Spleen (tissue), 11 donors: ENCODE results near the gene KCTD21. TPM values are rescaled to one million over a fixed set of nuclear protein-coding genes. Genes with fewer than 3 reads are reported as not detected.
A peak's percentile ranks its signal among the peaks of the same experiment; 100 is the strongest.

Source experiments
- DNase-seq: peaks from one replicate; pipeline ENCODE4 v3.0.0-alpha.2; 2020
- H3K27ac ChIP-seq, 8 donors: fragments of 200-600 bp; sonication (generic) in 7 of 8; 1 replicate in 4 of 8; 2 replicates in 4 of 8; pipeline versions ENCODE4 v1.5.0 to v1.8.0; 2016 to 2021; ENCODE audit warnings: inconsistent platforms in 4 of 8, mild to moderate bottlenecking in 4 of 8, moderate library complexity in 1 of 8
- H3K27me3 ChIP-seq, 7 donors: fragments of 200-600 bp; sonication (generic) in 6 of 7; replicated peaks in 1 of 7; 1 replicate in 4 of 7; 2 replicates in 3 of 7; pipeline versions ENCODE4 v1.5.0 to v1.8.0; 2016 to 2021; ENCODE audit warnings: inconsistent platforms in 3 of 7, mild to moderate bottlenecking in 1 of 7
- H3K36me3 ChIP-seq, 6 donors: fragments of 200-600 bp; sonication (generic) in 5 of 6; 1 replicate in 4 of 6; 2 replicates in 2 of 6; pipeline versions ENCODE4 v1.5.0 to v1.8.0; 2016 to 2021; ENCODE audit warnings: inconsistent platforms in 2 of 6
- H3K4me1 ChIP-seq, 6 donors: fragments of 200-600 bp; sonication (generic) in 5 of 6; 1 replicate in 3 of 6; 2 replicates in 3 of 6; pipeline versions ENCODE4 v1.5.0 to v1.8.0; 2016 to 2021; ENCODE audit warnings: inconsistent platforms in 3 of 6
- H3K4me3 ChIP-seq, 8 donors: fragments of 200-600 bp; sonication (generic) in 7 of 8; 1 replicate in 4 of 8; 2 replicates in 4 of 8; pipeline versions ENCODE4 v1.5.0 to v1.8.0; 2016 to 2021; ENCODE audit warnings: inconsistent platforms in 4 of 8, mild to moderate bottlenecking in 4 of 8, moderate library complexity in 2 of 8
- H3K9me3 ChIP-seq, 8 donors: fragments of 200-600 bp; sonication (generic) in 7 of 8; 1 replicate in 4 of 8; 2 replicates in 4 of 8; pipeline versions ENCODE4 v1.5.0 to v1.8.0; 2016 to 2021; ENCODE audit warnings: inconsistent platforms in 4 of 8
- POLR2A ChIP-seq, 3 donors: fragments of 450-650 bp; IDR thresholded peaks; one replicate each; pipeline ENCODE4 v1.5.1; 2017; ENCODE audit warnings: antibody characterized with exemption in 3 of 3, mild to moderate bottlenecking in 1 of 3
- POLR2AphosphoS5 ChIP-seq, 3 donors: sonication (generic); formaldehyde crosslinking; IDR thresholded peaks; one replicate each; pipeline ENCODE4 v1.5.1; 2017; ENCODE audit warnings: antibody characterized with exemption in 3 of 3
- WGBS, 5 donors: extraction: QIAGEN DNeasy Blood & Tissue Kit in 3 of 5; methylation state at CpG; one replicate each; pipeline versions ENCODE4 v1.1.5 to v1.1.7; 2013 to 2018; 5-methylcytosine and 5-hydroxymethylcytosine counted together
- intact Hi-C: fragments of 100-400 bp; cut with DNase I; formaldehyde crosslinking; loops from one replicate; pipeline ENCODE4 v1.15.0; 2023; ENCODE audit warnings: low total_unique reads
- polyA plus RNA-seq, 3 donors: library from polyadenylated mRNA; stranded (reverse); fragments of 200-250 nt; gene quantifications; one replicate each; pipeline ENCODE4 v1.2.1, GENCODE V29; 2013
- total RNA-seq, 7 donors: library from RNA; depleted of rRNA in 3 of 7; stranded (reverse); fragments of >200 nt in 3 of 7; fragmentation: NEBNext Ultra II Directional in 4 of 7; extraction: Animal tissue kit (Norgen Biotek cat#: 25700) in 4 of 7; gene quantifications; one replicate each; pipeline versions ENCODE4 v1.1.0 to v1.2.1, GENCODE V29; 2016 to 2021
- TF ChIP-seq, protein P1 (sequence below), 11 experiments: fragments of 200-600 bp in 7 of 11; fragments of 450-650 bp in 4 of 11; sonication (generic) in 4 of 11; IDR thresholded peaks in 8 of 11; conservative IDR thresholded peaks in 3 of 11; 1 replicate in 7 of 11; 2 replicates in 4 of 11; pipeline versions ENCODE4 v1.4.0 to v1.8.0; 2016 to 2021; ENCODE audit warnings: antibody characterized with exemption in 11 of 11, inconsistent platforms in 4 of 11, mild to moderate bottlenecking in 1 of 11
- donor health status: healthy with polysubstance abuse.
- donor health status: DM: no; HTN: no; CAD: no; lungs with moderate emphysema.
- donor health status: DM: no; HTN: no; CAD: no.
- donor health status: Bipolar disorder and iron deficiency.
- donor health status: healthy.
- donor health status: DM: no; HTN: no; CAD: no.
- donor health status: DM: yes; HTN: yes; CAD: no.

KCTD21 gene
- total and polyA plus RNA-seq, 10 donors = 1.2 to 13.6 (median 6.4) TPM

DNA sequence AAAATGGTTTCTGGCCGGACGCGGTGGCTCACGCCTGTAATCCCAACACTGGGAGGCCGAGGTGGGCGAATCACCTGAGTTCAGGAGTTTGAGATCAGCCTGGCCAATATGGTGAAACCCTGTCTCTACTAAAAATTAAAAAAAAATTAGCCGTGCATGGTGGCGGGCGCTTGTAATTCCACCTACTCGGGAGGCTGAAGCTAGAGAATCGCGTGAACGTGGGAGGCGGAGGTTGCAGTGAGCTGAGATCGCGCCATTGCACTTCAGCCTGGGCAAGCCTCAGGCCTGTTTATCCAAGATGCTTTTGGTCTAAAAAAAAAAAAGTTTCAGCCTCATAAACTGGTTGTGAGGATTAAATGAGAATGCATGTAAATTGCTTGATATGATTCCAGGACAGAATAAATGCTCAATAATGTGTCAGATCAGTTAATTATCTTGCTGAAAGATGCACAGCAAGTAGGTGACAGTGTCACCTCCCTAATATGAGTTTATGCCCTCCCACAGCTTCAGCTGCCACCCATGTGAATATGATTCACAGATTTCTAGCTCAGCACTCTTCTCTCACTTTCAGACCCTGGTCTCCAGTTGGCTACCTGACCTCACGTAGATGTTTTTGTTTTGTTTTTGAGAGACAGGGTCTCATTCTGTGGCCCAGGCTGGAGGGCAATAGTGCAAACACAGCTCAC is 47.9 kb downstream of the KCTD21 start:
- peaks cover 11 to 47% (median 25%) of the 10 kb centered on the region in 6 donors for H3K4me1 ChIP-seq
- peak overlapping the region in 7 of 8 donors; percentile 63 to 86 (median 76) for H3K4me3 ChIP-seq
- peaks cover 0 to 21% (median 0%) of the 10 kb centered on the region in 6 donors for H3K36me3 ChIP-seq
- H3K27me3 ChIP-seq = no peaks in the 10 kb centered on the region
- intact Hi-C loops = no loop called here
- H3K27ac ChIP-seq = peak overlapping the region in 3 of 8 donors; percentile 73 to 88 (median 85)
- DNase-seq = no peak
- H3K9me3 ChIP-seq = no peaks in the 10 kb centered on the region
- TF ChIP-seq POLR2AphosphoS5 (IDR thresholded peaks at IDR 0.05) = no peak
- TF ChIP-seq POLR2A (IDR thresholded peaks at IDR 0.05) = no peak
- TF ChIP-seq, protein P1, sequence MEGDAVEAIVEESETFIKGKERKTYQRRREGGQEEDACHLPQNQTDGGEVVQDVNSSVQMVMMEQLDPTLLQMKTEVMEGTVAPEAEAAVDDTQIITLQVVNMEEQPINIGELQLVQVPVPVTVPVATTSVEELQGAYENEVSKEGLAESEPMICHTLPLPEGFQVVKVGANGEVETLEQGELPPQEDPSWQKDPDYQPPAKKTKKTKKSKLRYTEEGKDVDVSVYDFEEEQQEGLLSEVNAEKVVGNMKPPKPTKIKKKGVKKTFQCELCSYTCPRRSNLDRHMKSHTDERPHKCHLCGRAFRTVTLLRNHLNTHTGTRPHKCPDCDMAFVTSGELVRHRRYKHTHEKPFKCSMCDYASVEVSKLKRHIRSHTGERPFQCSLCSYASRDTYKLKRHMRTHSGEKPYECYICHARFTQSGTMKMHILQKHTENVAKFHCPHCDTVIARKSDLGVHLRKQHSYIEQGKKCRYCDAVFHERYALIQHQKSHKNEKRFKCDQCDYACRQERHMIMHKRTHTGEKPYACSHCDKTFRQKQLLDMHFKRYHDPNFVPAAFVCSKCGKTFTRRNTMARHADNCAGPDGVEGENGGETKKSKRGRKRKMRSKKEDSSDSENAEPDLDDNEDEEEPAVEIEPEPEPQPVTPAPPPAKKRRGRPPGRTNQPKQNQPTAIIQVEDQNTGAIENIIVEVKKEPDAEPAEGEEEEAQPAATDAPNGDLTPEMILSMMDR (IDR thresholded peaks at IDR 0.05 in 8 of 11, conservative IDR thresholded peaks at IDR 0.05 in 3 of 11) = no peak
- WGBS, 5 donors = 66 to 85% (median 74%) methylated on average over 17 of the region's 17 CpGs

GRCh38 chr11:78139422-78140391 is 48.7 kb downstream of the KCTD21 start, which contains the start of gene ALG8:
Gene ALG8, minus strand, starts transcription at chr11:78139626. Its CDS starts 38 bp downstream, at chr11:78139588.
- Histone ChIP-seq H3K27ac (peak within 1 kb of the TSS; percentile 73 to 90 (median 82)), H3K9me3 (no peaks in the 10 kb centered on the region), H3K36me3 (peaks cover 0 to 29% (median 0%) of the 10 kb centered on the region in 6 donors), H3K27me3 (no peaks in the 10 kb centered on the region), H3K4me3 (peak within 1 kb of the TSS; percentile 63 to 86 (median 79)), H3K4me1 (peaks cover 11 to 47% (median 25%) of the 10 kb centered on the region in 6 donors)
- intact Hi-C loops = no loop called here
- DNase-seq = peak; percentile 99
- TF ChIP-seq POLR2AphosphoS5 (IDR thresholded peaks at IDR 0.05) = peak; percentile 86 to 94 (median 92)
- peak in 2 of 3 donors; percentile 12 to 63 for TF ChIP-seq POLR2A (IDR thresholded peaks at IDR 0.05)
- TF ChIP-seq, protein P1 (IDR thresholded peaks at IDR 0.05 in 8 of 11, conservative IDR thresholded peaks at IDR 0.05 in 3 of 11) = peak in 1 of 11 experiments; percentile 34
- 3 to 7% (median 4%) methylated on average over 39 to 52 of the region's 52 CpGs for WGBS, 5 donors

- Histone ChIP-seq H3K9me3 (no peaks in the 10 kb centered on the region), H3K4me3 (peak overlapping the region; percentile 63 to 86 (median 79)), H3K36me3 (peaks cover 0 to 36% (median 0%) of the 10 kb centered on the region in 6 donors), H3K4me1 (peaks cover 11 to 45% (median 24%) of the 10 kb centered on the region in 6 donors), H3K27ac (peak overlapping the region; percentile 73 to 90 (median 82)), H3K27me3 (no peaks in the 10 kb centered on the region)
- 14 to 16% (median 16%) methylated on average over 10 to 12 of the region's 12 CpGs for WGBS, 5 donors
- no peak for DNase-seq
- TF ChIP-seq, protein P1 (IDR thresholded peaks at IDR 0.05 in 8 of 11, conservative IDR thresholded peaks at IDR 0.05 in 3 of 11) = no peak
- TF ChIP-seq POLR2AphosphoS5 (IDR thresholded peaks at IDR 0.05) = no peak
- no peak for TF ChIP-seq POLR2A (IDR thresholded peaks at IDR 0.05)
- intact Hi-C loops = no loop called here
These were observed 49.6 kb downstream of the KCTD21 start for GRCh38 chr11:78138694-78139421.
